NT2/D1 (cell line): ENCODE results near the gene ARHGAP8.

Source experiments
- SUZ12 ChIP-seq: IDR thresholded peaks from 2 replicates; pipeline ENCODE4 v1.6.1; 2011; ENCODE audit not compliant: insufficient read length, insufficient read depth; ENCODE audit errors: extremely low read depth
- YY1 ChIP-seq: IDR thresholded peaks from 2 replicates; pipeline ENCODE4 v1.6.1; 2011; ENCODE audit not compliant: insufficient read length, insufficient read depth
- ZNF274 ChIP-seq: IDR thresholded peaks from 2 replicates; pipeline ENCODE4 v1.6.1; 2011; ENCODE audit warnings: mild to moderate bottlenecking, low read depth, low read length

- no peak for TF ChIP-seq ZNF274
- no peak for TF ChIP-seq YY1
- no peak for TF ChIP-seq SUZ12
Measured at GRCh38 chr22:44816141-44816540, 63.8 kb downstream of the ARHGAP8 start.
